Adrenal gland (tissue), 12 donors: ENCODE results near the gene CST9L. TPM values are rescaled to one million over a fixed set of nuclear protein-coding genes. Genes with fewer than 3 reads are reported as not detected.

Experiments
- DNase-seq, 7 donors: peaks; one replicate each; pipeline ENCODE4 v3.0.0-alpha.2; 2019 to 2020
- H3K27ac ChIP-seq, 5 donors: fragments of 200-600 bp; sonication (generic) in 4 of 5; 1 replicate in 3 of 5; 2 replicates in 2 of 5; pipeline versions ENCODE4 v1.5.1 to v1.8.0; 2016 to 2020; ENCODE audit warnings: mild to moderate bottlenecking in 1 of 5
- H3K27me3 ChIP-seq: fragments of 200-600 bp; 2 replicates; pipeline ENCODE4 v1.8.0; 2021
- H3K36me3 ChIP-seq, 2 donors: fragments of 200-600 bp; replicated peaks in 1 of 2; 1 replicate in 1 of 2; 2 replicates in 1 of 2; pipeline versions ENCODE4 v1.5.1 to v1.8.0; 2018 to 2022
- H3K4me1 ChIP-seq, 2 donors: fragments of 200-600 bp; replicated peaks in 1 of 2; 1 replicate in 1 of 2; 2 replicates in 1 of 2; pipeline versions ENCODE4 v1.5.1 to v1.8.0; 2018 to 2021
- H3K4me3 ChIP-seq, 4 donors: fragments of 200-600 bp; sonication (generic) in 3 of 4; one replicate each; pipeline ENCODE4 v1.5.1; 2016 to 2018
- H3K9me3 ChIP-seq, 3 donors: fragments of 200-600 bp; sonication (generic) in 1 of 3; replicated peaks in 1 of 3; 1 replicate in 2 of 3; 2 replicates in 1 of 3; pipeline versions ENCODE4 v1.5.1 to v1.8.0; 2016 to 2021
- POLR2A ChIP-seq, 2 donors: fragments of 450-650 bp; IDR thresholded peaks; one replicate each; pipeline ENCODE4 v1.6.1; 2017; ENCODE audit warnings: antibody characterized with exemption in 2 of 2, mild to moderate bottlenecking in 2 of 2, moderate library complexity in 1 of 2
- WGBS, 4 donors: extraction: QIAGEN DNeasy Blood & Tissue Kit in 2 of 4; methylation state at CpG; one replicate each; pipeline versions ENCODE4 v1.1.5 to v1.1.7; 2013 to 2017; 5-methylcytosine and 5-hydroxymethylcytosine counted together
- intact Hi-C, 2 donors: fragments of 100-400 bp; cut with DNase I; formaldehyde crosslinking; loops; one replicate each; pipeline versions ENCODE4 v1.14.1 to v1.15.0; 2022 to 2023
- polyA plus RNA-seq, 3 donors: library from polyadenylated mRNA; stranded (reverse); fragments of 200-250 nt in 2 of 3; fragments of 350-450 nt in 1 of 3; fragmentation: Illumina TruSeq in 1 of 3; extraction: RNeasy Lipid Tissue Mini Kit (QIAGEN cat#74804) in 1 of 3; gene quantifications; one replicate each; pipeline ENCODE4 v1.2.3, GENCODE V29; 2013 to 2014
- total RNA-seq, 9 donors: library from RNA; depleted of rRNA in 4 of 9; stranded (reverse); fragments of >200 nt in 4 of 9; fragments of 120-200 nt in 1 of 9; fragmentation: NEBNext Ultra II Directional in 1 of 9; extraction: Animal tissue kit (Norgen Biotek cat#: 25700) in 1 of 9; gene quantifications; one replicate each; pipeline versions ENCODE4 v1.1.0 to v1.2.4, GENCODE V29; 2013 to 2023
- TF ChIP-seq, protein P1 (sequence below), 6 experiments: fragments of 450-650 bp in 4 of 6; fragments of 200-600 bp in 2 of 6; sonication (generic) in 1 of 6; IDR thresholded peaks; 1 replicate in 5 of 6; 2 replicates in 1 of 6; pipeline versions ENCODE4 v1.5.1 to v1.8.0; 2016 to 2021; ENCODE audit warnings: antibody characterized with exemption in 6 of 6, mild to moderate bottlenecking in 2 of 6, moderate library complexity in 1 of 6
- donor health status: healthy with polysubstance abuse.
- donor health status: Bipolar disorder and iron deficiency.
- donor health status: DM: yes; HTN: yes; CAD: no.
- donor health status: DM: no; HTN: no; CAD: no.
- donor health status: DM: no; HTN: no; CAD: no.
- donor health status: DM: yes; HTN: yes; CAD: no.

CST9L gene
- total and polyA plus RNA-seq, 12 donors, result not detected

DNA sequence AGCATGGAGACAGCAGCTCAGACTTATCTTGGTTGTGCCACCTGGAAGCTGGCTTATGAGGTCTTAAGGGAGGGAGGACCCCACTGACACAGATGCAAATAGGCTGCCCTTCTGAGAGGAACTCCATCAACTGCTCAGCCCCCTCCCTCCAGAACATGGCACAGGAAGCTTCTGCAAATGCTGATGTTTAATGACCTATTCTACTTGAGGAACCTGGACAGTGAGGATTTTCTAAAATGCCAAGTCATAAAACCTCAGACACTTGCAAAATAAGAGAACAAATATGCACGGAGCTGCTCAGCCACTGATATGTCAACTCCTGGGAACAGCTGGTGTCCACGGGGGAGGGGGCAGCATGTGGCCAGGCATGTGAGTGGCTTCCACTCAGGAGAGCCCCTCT, 34.0 kb upstream of the CST9L start:
- H3K36me3 ChIP-seq, result no peaks in the 10 kb centered on the region
- 67 to 83% (median 76%) methylated on average over 2 of the region's 2 CpGs for WGBS, 4 donors
- H3K27me3 ChIP-seq, result no peaks in the 10 kb centered on the region
- no peak for DNase-seq
- no peak for TF ChIP-seq POLR2A (IDR thresholded peaks at IDR 0.05)
- TF ChIP-seq, protein P1, sequence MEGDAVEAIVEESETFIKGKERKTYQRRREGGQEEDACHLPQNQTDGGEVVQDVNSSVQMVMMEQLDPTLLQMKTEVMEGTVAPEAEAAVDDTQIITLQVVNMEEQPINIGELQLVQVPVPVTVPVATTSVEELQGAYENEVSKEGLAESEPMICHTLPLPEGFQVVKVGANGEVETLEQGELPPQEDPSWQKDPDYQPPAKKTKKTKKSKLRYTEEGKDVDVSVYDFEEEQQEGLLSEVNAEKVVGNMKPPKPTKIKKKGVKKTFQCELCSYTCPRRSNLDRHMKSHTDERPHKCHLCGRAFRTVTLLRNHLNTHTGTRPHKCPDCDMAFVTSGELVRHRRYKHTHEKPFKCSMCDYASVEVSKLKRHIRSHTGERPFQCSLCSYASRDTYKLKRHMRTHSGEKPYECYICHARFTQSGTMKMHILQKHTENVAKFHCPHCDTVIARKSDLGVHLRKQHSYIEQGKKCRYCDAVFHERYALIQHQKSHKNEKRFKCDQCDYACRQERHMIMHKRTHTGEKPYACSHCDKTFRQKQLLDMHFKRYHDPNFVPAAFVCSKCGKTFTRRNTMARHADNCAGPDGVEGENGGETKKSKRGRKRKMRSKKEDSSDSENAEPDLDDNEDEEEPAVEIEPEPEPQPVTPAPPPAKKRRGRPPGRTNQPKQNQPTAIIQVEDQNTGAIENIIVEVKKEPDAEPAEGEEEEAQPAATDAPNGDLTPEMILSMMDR (IDR thresholded peaks at IDR 0.05), result no peak
- no peak overlapping the region for H3K4me3 ChIP-seq
- H3K27ac ChIP-seq, result no peak overlapping the region
- intact Hi-C loops, result no loop called here
- H3K9me3 ChIP-seq, result no peaks in the 10 kb centered on the region
- peaks cover 0 to 6% of the 10 kb centered on the region in 2 donors for H3K4me1 ChIP-seq

DNA sequence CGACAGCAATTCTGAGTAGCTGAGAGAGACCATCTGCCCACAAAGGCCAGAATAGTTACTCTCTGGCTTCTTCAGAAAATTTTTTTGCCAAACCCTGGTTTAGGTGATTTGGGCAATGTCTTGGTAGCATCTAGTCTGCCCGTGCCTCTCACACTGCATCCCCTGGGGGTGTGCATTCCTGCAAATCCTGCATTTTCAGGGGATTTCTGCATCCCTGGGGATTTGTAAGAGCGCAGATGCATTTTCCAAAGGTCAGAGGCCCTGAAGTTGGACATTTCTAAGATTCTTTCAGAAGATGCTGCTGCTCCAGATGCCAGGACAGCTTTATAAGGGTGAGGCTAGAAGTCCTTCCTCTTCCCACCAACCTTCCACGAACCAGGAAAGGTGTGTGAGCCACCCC, 33.4 kb upstream of the CST9L start:
- intact Hi-C loops, result no loop called here
- no peak overlapping the region for H3K27ac ChIP-seq

DNA sequence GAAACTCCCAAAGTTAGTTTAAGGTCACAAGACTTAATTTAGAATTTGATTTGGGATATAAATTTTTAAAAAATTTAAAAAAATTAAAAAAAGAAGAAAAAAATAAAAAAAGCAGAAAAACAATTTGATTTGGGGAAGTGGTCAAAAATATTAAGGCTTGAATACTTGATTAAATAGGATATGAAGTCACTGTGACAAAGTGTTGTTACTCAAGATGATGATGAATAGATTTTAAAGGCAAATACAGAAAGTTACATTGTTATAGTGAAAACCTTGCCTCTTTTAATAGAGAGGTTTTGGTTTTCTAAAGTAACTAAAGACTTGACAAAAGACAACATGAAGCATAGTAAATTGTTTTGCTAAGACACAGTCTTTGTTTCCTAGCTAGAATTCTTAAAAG, 30.2 kb upstream of the CST9L start:
- no peaks in the 10 kb centered on the region for H3K36me3 ChIP-seq
- no peaks in the 10 kb centered on the region for H3K27me3 ChIP-seq
- no peak for TF ChIP-seq POLR2A (IDR thresholded peaks at IDR 0.05)
- TF ChIP-seq, protein P1 (IDR thresholded peaks at IDR 0.05), result no peak
- no peak for DNase-seq
- H3K4me1 ChIP-seq, result peaks cover 0 to 6% of the 10 kb centered on the region in 2 donors
- no peak overlapping the region for H3K4me3 ChIP-seq
- H3K27ac ChIP-seq, result no peak overlapping the region
- intact Hi-C loops, result no loop called here
- no peaks in the 10 kb centered on the region for H3K9me3 ChIP-seq

More for the DNA sequence above, 33.4 kb upstream of the CST9L start:
- Histone ChIP-seq H3K36me3 (no peaks in the 10 kb centered on the region), H3K27me3 (no peaks in the 10 kb centered on the region), H3K9me3 (no peaks in the 10 kb centered on the region), H3K4me1 (peaks cover 0 to 6% of the 10 kb centered on the region in 2 donors), H3K4me3 (no peak overlapping the region)
- 60 to 93% (median 79%) methylated on average over 3 to 4 of the region's 4 CpGs for WGBS, 4 donors
- TF ChIP-seq POLR2A (IDR thresholded peaks at IDR 0.05), result no peak
- TF ChIP-seq, protein P1 (IDR thresholded peaks at IDR 0.05), result no peak
- DNase-seq, result no peak

DNA sequence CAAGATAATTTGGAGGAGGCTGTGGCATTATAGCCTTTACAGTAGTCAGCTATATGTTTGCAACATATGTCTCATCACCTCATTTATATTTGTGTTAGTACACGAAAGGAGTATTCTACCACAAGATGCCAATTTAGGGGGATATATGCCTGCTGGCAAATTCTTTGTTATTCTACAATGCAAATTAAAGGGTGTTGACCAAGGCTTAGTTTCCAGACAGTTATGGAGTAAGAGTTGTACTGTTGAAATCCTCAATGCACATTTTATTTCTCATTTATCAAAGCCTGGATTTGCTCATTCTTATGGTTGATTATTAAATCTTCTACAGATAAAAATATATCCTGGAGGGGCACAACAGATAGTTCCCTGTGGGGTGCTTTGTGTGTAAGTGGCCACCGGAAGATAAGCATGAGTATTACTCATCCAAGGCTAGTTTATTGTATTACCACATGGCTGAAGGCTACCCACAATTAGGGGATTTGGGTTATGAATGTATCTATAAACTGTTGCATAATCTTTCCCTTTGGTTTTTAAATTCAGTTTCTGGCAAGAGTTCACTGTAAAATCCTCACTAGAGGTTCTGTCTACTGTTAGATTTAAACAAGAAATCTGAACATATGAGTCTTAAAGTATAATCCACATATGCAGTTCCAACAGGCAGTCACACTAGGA, 28.4 kb upstream of the CST9L start:
- WGBS, 4 donors, result 49 to 58% (median 53%) methylated on average over 2 of the region's 2 CpGs
- no peaks in the 10 kb centered on the region for H3K9me3 ChIP-seq

More for the DNA sequence above, 28.4 kb upstream of the CST9L start:
- DNase-seq, result no peak
- Histone ChIP-seq H3K27me3 (no peaks in the 10 kb centered on the region), H3K36me3 (no peaks in the 10 kb centered on the region), H3K4me1 (peaks cover 0 to 6% of the 10 kb centered on the region in 2 donors), H3K27ac (no peak overlapping the region), H3K4me3 (no peak overlapping the region)
- TF ChIP-seq POLR2A (IDR thresholded peaks at IDR 0.05), result no peak
- TF ChIP-seq, protein P1 (IDR thresholded peaks at IDR 0.05), result no peak
- intact Hi-C loops, result no loop called here
